Stimulated activated CD4-positive, alpha-beta T cell treated with anti-CD3 and anti-CD28 coated beads, TNF-alpha, amount 100 ng/mL, for 24 hours (primary cell): Measurements from ENCODE around the gene GCG.
A peak's percentile ranks its signal among the peaks of the same experiment; 100 is the strongest.

ENCODE experiments used
- DNase-seq, 3 experiments: peaks; one replicate each; pipeline ENCODE4 v3.0.0-alpha.2; 2020; ENCODE audit warnings: low read depth in 3 of 3

Gene GCG

GRCh38 chr2:162152147-162152546 lies at the start of gene GCG:
Gene GCG (minus strand): TSS chr2:162152247. CDS start chr2:162149178, 3,069 bp downstream.
- no peak for DNase-seq

DNA sequence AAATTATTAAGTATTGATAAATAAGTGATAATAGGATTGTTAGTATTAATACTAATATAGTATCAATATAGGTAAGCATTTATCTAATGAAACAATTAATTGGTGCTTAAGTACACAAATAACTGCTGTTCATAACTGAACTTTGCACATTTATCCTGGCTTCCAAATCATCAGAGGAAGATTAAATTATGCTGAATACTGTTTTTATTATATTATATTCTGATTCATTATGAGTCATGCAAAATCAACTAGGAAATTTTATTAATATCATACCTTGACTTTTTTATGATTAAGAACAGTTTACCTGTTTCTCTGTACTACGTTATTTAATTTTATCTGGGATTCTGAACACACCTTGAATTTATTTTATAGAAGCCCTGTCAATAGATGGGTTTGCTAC lies 48.6 kb upstream of the GCG start:
- DNase-seq, result no peak

DNA sequence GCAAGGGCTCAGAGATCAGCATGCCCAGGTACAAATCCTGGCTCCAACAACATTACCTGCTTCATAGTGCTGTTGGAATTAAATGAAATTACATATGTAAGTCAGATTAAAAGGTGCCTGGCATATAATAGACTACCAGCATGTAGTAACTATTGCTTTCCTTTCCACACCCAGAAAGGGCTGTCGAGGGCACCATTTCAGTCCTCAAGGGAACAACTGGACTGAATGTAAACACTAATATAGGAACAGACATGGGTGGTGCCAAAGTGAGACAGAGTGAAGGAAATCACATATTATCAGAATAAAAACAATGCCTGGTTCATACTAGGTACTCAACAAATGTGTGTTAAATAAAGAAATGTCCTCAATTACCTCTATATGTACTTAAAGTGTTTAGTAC lies 47.9 kb upstream of the GCG start:
- no peak for DNase-seq

- DNase-seq, result no peak
Measured at GRCh38 chr2:162198239-162198638, 46.2 kb upstream of the GCG start.

GRCh38 chr2:162197069-162197825 lies 45.2 kb upstream of the GCG start:
- DNase-seq, result no peak

DNA sequence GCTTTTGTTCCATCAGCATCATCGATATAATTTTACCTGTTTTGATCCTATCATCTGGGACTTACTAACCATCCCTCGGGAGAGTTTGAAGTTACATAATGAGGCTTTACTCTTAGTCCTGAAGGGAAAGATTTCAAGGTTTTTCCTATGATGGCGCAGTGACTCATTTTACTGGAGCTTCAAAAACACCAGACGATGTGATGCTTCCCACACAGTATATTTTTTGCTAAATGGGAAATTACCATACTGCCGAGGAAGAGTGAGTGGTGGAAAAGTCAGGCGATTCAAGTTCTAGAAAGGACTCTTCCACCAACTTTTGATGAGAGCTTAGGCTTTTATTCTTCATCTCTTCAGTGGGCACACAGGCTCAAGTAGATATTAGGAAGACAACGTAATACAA lies 44.6 kb upstream of the GCG start:
- DNase-seq, result no peak

DNA sequence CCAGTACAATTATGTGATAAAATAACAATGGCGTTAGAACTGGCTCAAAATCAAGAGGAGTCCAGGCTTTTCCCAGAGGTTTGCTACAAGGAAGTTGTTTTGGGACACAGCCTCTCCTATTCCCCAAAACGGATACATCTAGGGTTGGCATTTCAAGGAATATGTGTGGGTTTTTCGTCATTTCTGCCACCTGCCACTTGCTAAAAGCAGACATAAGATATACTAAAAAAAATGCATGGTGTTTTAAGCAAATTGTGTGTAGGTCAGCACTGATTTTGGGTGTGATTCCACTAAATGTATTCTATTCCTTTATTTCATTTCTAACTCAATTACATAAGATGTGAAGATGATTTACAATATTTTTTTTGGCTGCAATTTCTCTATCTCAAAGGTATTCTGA lies 36.4 kb upstream of the GCG start:
- no peak for DNase-seq

GRCh38 chr2:162185541-162186232 lies 33.6 kb upstream of the GCG start:
- no peak for DNase-seq

GRCh38 chr2:162184821-162185450 lies 32.9 kb upstream of the GCG start:
- DNase-seq, result no peak

DNA sequence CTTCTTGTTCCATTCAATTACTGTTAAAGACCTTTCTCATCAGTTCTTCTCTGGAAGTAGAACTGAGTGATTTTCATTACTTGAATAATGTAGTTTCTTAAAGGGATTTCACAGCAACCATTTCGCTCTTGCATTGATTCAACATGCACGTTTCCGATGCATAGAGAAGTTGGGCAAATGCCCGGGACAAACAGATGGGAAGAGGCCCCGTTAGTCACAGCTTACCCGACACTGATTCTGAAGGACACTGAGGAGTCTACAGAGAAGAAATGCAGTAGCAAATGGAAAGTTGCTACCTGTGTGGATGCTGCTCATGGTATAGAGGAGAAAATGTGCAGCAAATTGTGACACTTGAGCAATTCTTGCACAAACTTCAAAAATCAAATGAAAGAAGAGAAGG lies 32.3 kb upstream of the GCG start:
- DNase-seq, result no peak

- DNase-seq, result no peak
Measured at GRCh38 chr2:162182395-162182794, 30.3 kb upstream of the GCG start.

DNA sequence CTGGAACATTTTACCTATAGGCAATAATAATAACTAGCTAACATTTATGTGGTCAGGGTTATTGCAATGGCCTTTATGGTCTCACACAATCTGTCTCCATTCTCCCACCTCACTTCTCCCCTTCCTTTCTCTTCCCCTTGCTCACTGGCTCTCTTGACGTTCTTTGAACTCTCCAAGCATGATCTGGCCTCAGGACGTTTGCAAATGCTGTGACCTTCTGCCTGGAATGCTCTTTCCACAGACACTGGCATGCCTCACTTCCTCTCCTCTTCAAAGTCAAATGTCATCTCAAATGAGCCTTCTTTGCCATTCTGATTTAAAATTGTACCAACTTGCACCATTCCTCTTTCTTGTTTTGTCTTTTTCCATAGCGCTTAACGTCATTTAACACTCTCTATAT lies 25.3 kb upstream of the GCG start:
- no peak for DNase-seq

DNA sequence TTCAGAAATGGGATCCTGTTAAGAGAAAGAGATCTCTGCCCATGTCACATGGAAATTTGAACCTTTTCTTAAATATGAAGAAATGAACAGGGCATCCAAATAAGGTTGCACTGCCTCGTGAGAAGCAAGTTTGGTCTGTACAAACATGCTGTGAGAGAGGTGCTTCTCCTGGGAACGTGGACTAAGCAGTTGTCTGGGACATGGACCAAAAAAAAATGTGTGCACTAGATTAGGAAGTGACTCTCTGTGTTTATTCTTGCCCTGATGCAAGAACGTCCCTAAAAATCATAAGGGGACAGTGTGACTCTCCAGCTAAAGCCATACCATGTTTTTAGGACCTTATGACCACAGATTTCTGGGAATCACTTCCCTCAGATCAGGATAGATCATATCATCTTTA lies 23.7 kb upstream of the GCG start:
- no peak for DNase-seq

GRCh38 chr2:162174746-162175145 lies 22.7 kb upstream of the GCG start:
- no peak for DNase-seq

GRCh38 chr2:162172802-162173370 lies 20.8 kb upstream of the GCG start:
- no peak for DNase-seq

DNA sequence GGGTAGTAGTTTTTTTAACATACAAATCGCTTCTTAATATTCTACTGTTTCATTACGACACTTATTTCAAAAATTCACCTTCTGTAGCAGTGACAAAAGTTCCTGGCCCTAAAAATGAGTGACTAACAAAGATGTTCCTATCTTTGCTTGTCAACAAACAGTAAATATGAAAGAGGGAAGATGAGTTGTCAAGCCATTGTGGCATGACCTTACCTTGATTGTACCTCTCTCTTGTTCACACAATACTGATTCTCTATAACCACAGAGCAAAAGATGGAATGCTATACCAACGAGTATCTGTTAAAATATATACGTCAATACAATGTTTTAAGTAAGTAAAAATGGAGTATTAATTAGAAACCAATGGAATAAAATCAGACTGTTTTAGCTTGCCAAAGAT lies 14.7 kb upstream of the GCG start:
- DNase-seq, result no peak

DNA sequence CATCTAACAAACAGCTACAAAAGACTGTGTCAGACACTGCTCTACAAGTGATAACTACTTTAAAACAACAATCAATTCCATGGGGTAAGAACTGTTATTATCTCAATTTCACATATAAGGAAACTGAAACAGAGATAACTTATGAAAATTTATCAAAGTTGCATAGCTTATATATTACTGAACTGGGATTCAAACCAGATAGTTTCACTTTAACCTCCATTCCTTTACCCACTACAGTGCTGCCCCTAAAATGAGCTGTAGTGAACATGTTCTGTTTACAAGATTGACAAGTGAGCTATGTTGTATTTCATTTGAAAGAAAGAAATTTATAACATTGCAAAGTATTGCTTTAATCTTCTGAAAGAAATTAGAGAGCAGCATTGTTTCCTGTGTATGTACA lies 14.1 kb upstream of the GCG start:
- DNase-seq, result no peak

- no peak for DNase-seq
Measured at GRCh38 chr2:162164802-162165201, 12.8 kb upstream of the GCG start.

GRCh38 chr2:162159446-162159845 lies 7.4 kb upstream of the GCG start:
- DNase-seq, result no peak

GRCh38 chr2:162156149-162156548 lies 4.1 kb upstream of the GCG start:
- no peak for DNase-seq

GRCh38 chr2:162155093-162155492 lies 3.0 kb upstream of the GCG start:
- DNase-seq, result no peak

- DNase-seq, result peak; percentile 11 to 46 (median 44)
Measured at GRCh38 chr2:162153608-162154224, 1.7 kb upstream of the GCG start.
